ENCODE results near the gene LAPTM5. TPM values are rescaled to one million over a fixed set of nuclear protein-coding genes. Genes with fewer than 3 reads are reported as not detected.

LAPTM5 gene
- total RNA-seq, 3 donors from 2014 or later = 68.3 to 97.3 (median 86.8) TPM

DNA sequence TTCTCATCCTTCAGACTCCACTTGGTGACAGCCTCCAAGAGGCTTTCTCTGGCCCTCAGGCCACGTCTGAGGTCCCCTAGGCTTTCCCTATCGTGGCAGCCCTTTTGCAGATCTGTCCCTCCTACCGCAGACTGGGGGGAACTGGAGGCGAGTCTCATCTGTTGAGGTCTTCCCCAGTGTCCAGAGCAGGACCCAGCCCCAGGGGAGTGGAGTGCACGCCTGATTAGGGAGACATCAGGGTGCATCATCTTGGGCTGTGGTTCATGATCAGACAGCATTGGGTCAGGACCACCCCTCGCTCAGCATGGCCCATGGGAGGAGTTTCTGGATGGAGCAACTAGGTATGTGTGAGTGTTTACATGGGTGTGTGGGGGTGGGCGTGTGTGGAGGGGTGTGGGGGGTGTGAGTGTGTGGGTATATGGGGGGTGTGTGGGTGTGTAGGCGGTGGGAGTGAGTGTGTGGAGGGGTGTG, 25.7 kb downstream of the LAPTM5 start:
- H3K36me3 Mint-ChIP-seq (ENCODE audit: insufficient read depth) = peaks cover 27% of the 10 kb centered on the region
- DNase-seq = no peak
- no peaks in the 10 kb centered on the region for H3K9me3 Mint-ChIP-seq
- peaks cover 25% of the 10 kb centered on the region for H3K4me1 Mint-ChIP-seq (ENCODE audit: low read depth)
- H3K4me3 Mint-ChIP-seq = no peak overlapping the region
- peak; percentile 51 to 58 for ATAC-seq
- H3K27me3 Mint-ChIP-seq (ENCODE audit: low read depth) = no peaks in the 10 kb centered on the region

- H3K36me3 Mint-ChIP-seq (ENCODE audit: insufficient read depth) = peaks cover 25% of the 10 kb centered on the region
- DNase-seq = no peak
- no peaks in the 10 kb centered on the region for H3K27me3 Mint-ChIP-seq (ENCODE audit: low read depth)
- H3K9me3 Mint-ChIP-seq = no peaks in the 10 kb centered on the region
- H3K4me3 Mint-ChIP-seq = no peak overlapping the region
- ATAC-seq = peak; percentile 35 to 38
- H3K4me1 Mint-ChIP-seq (ENCODE audit: low read depth) = peaks cover 25% of the 10 kb centered on the region
Measured at GRCh38 chr1:30731109-30731805, 26.3 kb downstream of the LAPTM5 start.

DNA sequence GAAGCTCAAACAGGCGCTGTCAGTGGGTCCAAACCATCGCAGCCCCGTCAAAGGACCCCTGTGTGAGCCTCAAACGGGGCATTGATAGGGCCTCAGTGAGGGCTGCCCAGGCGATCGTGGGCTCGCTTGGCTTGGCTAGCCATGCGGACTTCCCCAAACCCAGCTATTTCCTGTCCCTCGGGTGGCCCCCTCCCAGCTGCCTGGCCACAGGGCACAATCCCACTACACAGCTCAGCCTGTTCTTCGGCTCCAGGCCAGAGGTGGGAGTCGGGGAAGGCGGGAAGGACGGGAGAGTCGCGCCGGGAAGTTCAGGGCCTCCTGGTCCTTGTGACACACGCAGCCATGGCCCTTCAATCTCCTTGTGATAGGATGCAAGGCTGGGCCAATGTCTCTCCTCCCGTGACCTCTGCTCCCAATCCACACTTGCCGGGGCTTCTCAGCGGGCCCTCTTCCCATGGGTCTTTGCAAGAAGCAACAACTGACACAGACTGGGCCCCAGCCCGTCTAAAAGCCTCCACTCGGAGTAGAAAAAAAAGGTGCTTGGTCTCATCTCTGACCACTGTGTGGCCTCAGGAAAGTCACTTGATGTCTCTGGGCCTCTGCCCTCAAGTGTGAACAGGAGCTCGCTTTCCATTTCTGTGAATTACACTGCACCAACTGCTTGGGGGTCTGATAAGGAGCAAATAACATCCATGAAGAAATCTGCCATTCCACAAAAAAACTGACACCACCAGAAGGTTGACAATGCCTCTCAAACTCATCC, 27.0 kb downstream of the LAPTM5 start:
- DNase-seq (no peak), ATAC-seq (no peak)
- Mint-ChIP-seq H3K4me1 (ENCODE audit: low read depth) (peaks cover 25% of the 10 kb centered on the region), H3K27me3 (ENCODE audit: low read depth) (no peaks in the 10 kb centered on the region), H3K36me3 (ENCODE audit: insufficient read depth) (peaks cover 19% of the 10 kb centered on the region), H3K9me3 (no peaks in the 10 kb centered on the region), H3K4me3 (no peak overlapping the region)

GRCh38 chr1:30729901-30730300, 27.7 kb downstream of the LAPTM5 start:
- Mint-ChIP-seq H3K36me3 (ENCODE audit: insufficient read depth) (peaks cover 16% of the 10 kb centered on the region), H3K9me3 (no peaks in the 10 kb centered on the region), H3K27me3 (ENCODE audit: low read depth) (no peaks in the 10 kb centered on the region), H3K4me3 (no peak overlapping the region), H3K4me1 (ENCODE audit: low read depth) (peaks cover 25% of the 10 kb centered on the region)
- ATAC-seq (no peak), DNase-seq (no peak)

DNA sequence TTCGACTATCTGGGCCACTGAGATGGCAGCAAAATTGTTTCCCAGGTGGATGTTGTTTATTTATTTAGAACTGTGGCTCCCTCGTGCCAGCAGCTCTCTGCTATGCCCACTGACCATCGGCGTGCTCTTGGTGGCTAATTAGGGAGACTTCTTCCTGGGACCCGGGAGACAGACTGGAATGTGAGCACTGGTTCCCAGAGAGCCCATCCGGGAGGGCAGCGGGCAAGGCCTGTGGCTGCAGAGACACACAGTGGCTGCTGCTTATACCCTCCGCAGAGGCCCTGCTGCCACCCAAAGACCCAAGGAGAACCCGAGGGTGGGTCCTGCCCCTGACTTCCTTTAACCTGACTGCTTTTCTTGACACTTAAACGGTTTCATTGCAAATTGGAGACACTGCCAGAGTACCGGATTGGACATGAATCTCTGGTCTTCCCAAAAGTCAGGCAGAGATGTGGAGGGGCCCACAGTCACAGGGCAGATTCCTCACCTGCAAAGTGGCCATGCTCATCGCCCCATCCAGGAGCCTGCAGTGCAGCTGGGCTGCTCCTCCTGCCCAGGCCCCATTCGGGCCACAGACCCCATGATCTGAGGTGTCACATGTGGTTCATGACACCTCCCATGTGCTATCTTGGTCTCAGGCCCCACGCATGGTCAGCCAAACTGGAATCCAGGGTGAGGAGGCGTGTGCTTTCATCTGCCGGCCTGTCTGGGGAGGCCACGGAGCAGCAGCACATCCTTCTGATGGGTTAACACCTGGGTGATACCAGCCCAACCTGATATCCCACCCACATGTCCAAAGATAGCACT, 28.5 kb downstream of the LAPTM5 start:
- Mint-ChIP-seq H3K4me1 (ENCODE audit: low read depth) (peaks cover 23% of the 10 kb centered on the region), H3K9me3 (no peaks in the 10 kb centered on the region), H3K36me3 (ENCODE audit: insufficient read depth) (peaks cover 11% of the 10 kb centered on the region), H3K27me3 (ENCODE audit: low read depth) (no peaks in the 10 kb centered on the region), H3K4me3 (no peak overlapping the region)
- DNase-seq (no peak), ATAC-seq (no peak)

DNA sequence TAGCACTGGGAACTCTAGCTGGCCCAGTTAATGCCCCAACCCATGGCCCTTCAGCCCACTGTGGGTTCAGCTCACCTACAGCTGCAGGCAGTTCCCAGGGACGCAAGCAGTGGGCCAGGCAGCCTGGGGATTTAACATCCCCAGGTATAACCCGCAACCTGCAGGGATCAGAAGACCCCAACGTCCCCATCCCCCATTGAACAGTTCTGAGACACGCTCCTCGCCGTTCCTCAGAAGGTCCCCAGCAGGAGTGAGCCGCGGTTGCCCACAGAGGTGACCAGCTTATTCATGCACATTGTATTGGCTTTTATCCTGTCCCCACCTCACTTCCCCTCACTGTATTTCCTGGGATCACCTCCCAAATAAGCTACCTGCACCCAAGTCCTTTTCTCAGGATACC, 29.2 kb downstream of the LAPTM5 start:
- H3K27me3 Mint-ChIP-seq (ENCODE audit: low read depth) = no peaks in the 10 kb centered on the region
- ATAC-seq = no peak
- DNase-seq = no peak
- H3K4me1 Mint-ChIP-seq (ENCODE audit: low read depth) = peaks cover 25% of the 10 kb centered on the region
- no peaks in the 10 kb centered on the region for H3K9me3 Mint-ChIP-seq
- H3K4me3 Mint-ChIP-seq = no peak overlapping the region
- H3K36me3 Mint-ChIP-seq (ENCODE audit: insufficient read depth) = peaks cover 10% of the 10 kb centered on the region

DNA sequence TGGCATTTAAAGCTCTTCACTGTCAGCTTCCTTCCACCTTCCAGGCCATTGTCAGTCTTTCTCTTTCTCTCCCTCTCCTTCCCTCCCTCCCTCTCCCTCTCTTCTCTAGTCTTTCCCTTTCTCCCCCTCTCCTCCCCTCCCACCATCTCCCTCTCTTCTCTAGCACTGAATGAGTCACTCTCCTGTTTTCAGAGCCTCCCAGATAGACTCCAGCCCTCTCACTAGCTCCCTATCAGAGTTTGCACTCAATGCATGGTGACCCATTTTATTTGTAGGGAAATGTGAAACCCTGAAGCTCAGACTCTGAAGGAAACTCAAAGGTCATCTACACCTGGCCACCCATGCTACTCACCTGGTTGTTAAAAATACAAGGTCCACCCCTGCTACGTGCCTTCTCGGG, 29.8 kb downstream of the LAPTM5 start:
- H3K9me3 Mint-ChIP-seq = no peaks in the 10 kb centered on the region
- no peak for ATAC-seq
- H3K36me3 Mint-ChIP-seq (ENCODE audit: insufficient read depth) = peaks cover 9% of the 10 kb centered on the region
- H3K4me3 Mint-ChIP-seq = no peak overlapping the region
- H3K27me3 Mint-ChIP-seq (ENCODE audit: low read depth) = no peaks in the 10 kb centered on the region
- no peak for DNase-seq
- H3K4me1 Mint-ChIP-seq (ENCODE audit: low read depth) = peaks cover 25% of the 10 kb centered on the region

- no peaks in the 10 kb centered on the region for H3K27me3 Mint-ChIP-seq (ENCODE audit: low read depth)
- no peak overlapping the region for H3K4me3 Mint-ChIP-seq
- no peaks in the 10 kb centered on the region for H3K9me3 Mint-ChIP-seq
- no peak for ATAC-seq
- peaks cover 3% of the 10 kb centered on the region for H3K36me3 Mint-ChIP-seq (ENCODE audit: insufficient read depth)
- peaks cover 26% of the 10 kb centered on the region for H3K4me1 Mint-ChIP-seq (ENCODE audit: low read depth)
- no peak for DNase-seq
Measured at GRCh38 chr1:30726773-30727684, 30.5 kb downstream of the LAPTM5 start.

GRCh38 chr1:30726236-30726635, 31.3 kb downstream of the LAPTM5 start:
- no peaks in the 10 kb centered on the region for H3K27me3 Mint-ChIP-seq (ENCODE audit: low read depth)
- DNase-seq (no peak), ATAC-seq (no peak)
- H3K4me1 Mint-ChIP-seq (ENCODE audit: low read depth) = peaks cover 23% of the 10 kb centered on the region
- H3K9me3 Mint-ChIP-seq = no peaks in the 10 kb centered on the region
- no peak overlapping the region for H3K4me3 Mint-ChIP-seq
- H3K36me3 Mint-ChIP-seq (ENCODE audit: insufficient read depth) = peaks cover 3% of the 10 kb centered on the region

DNA sequence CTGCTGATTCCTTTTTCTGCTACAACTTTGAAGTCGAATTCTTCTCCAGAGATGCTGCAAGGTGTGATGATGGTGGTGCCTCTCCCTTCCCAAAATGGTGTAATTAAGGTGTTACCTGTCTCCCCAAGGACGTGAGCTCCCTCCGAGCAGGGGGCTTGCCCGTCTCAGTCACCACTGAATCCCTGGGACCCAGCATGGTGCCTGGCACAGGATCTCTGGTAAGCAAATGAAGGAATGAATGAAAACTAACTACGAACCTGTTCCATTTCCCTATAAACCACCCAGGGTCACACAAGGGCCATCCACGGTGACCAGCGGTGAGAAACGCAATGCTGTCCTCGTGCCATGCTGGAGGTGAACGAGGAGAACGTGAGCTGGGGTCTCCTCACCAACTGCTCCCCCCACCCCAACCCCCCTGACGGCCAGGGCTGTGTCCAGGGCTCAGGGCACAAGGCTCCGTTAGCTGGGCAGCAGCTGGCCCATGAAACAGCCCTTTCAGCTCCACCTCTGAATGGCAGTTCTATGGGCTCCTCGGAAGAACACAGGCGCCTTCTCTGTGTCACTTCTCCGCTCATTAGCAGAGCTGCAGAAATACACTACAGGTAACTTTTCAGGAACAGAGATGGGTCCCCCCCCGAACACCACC, 32.0 kb downstream of the LAPTM5 start:
- Mint-ChIP-seq H3K4me1 (ENCODE audit: low read depth) (peaks cover 24% of the 10 kb centered on the region), H3K4me3 (no peak overlapping the region), H3K36me3 (ENCODE audit: insufficient read depth) (peaks cover 3% of the 10 kb centered on the region), H3K9me3 (no peaks in the 10 kb centered on the region), H3K27me3 (ENCODE audit: low read depth) (no peaks in the 10 kb centered on the region)
- no peak for DNase-seq
- ATAC-seq = no peak

DNA sequence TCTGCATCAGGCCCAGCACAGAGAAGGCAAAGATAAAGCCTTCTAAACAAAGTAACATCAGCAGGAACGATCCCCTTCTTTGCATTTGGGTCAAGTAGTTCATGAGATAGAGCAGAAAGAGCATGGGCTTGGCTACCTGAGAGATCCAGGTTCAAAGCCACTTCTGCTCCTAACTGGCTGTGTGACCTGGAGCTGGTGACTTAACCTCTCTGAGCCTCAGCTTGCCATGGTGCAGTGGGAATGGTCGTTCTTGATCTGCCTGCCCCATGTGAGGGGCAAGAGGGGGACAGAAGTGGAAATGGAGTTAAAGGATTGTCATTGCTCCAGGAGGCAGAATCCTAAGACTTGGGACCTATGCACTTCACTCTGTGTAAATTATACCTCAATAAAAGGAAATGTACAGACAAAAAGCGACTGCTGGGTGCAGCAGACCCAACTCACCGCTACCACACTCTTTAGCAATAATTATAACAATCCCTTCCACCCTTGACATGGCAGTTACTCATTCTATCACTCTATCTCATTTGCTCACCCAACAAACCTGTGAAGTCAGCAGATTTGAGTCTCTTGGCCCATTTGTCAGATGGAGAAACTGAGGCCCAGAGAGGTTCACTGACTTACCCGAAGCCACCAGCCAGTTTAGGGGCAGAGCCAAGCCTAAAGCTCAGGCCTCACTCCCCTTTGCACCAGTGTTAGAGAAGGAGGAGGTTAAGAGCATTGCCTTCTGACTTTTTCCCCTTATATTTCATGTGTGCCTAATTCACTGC, 32.7 kb downstream of the LAPTM5 start:
- H3K9me3 Mint-ChIP-seq = no peaks in the 10 kb centered on the region
- no peaks in the 10 kb centered on the region for H3K27me3 Mint-ChIP-seq (ENCODE audit: low read depth)
- H3K36me3 Mint-ChIP-seq (ENCODE audit: insufficient read depth) = peaks cover 3% of the 10 kb centered on the region
- ATAC-seq (no peak), DNase-seq (no peak)
- no peak overlapping the region for H3K4me3 Mint-ChIP-seq
- peaks cover 29% of the 10 kb centered on the region for H3K4me1 Mint-ChIP-seq (ENCODE audit: low read depth)

GRCh38 chr1:30724175-30724574, 33.4 kb downstream of the LAPTM5 start:
- Mint-ChIP-seq H3K4me3 (no peak overlapping the region), H3K9me3 (no peaks in the 10 kb centered on the region), H3K36me3 (ENCODE audit: insufficient read depth) (peaks cover 3% of the 10 kb centered on the region), H3K27me3 (ENCODE audit: low read depth) (no peaks in the 10 kb centered on the region), H3K4me1 (ENCODE audit: low read depth) (peaks cover 31% of the 10 kb centered on the region)
- no peak for DNase-seq
- no peak for ATAC-seq

- no peaks in the 10 kb centered on the region for H3K9me3 Mint-ChIP-seq
- ATAC-seq = no peak
- H3K36me3 Mint-ChIP-seq (ENCODE audit: insufficient read depth) = peaks cover 3% of the 10 kb centered on the region
- H3K4me3 Mint-ChIP-seq = no peak within 1 kb of the TSS
- H3K4me1 Mint-ChIP-seq (ENCODE audit: low read depth) = peaks cover 31% of the 10 kb centered on the region
- no peak for DNase-seq
- no peaks in the 10 kb centered on the region for H3K27me3 Mint-ChIP-seq (ENCODE audit: low read depth)
Measured at GRCh38 chr1:30723331-30723755, 34.2 kb downstream of the LAPTM5 start, which contains the start of gene MATN1. Gene MATN1, minus strand, starts transcription at chr1:30723585. Its CDS starts 34 bp downstream, at chr1:30723551.
